ENCODE measurements around the gene IFITM10. TPM values are rescaled to one million over a fixed set of nuclear protein-coding genes. Genes with fewer than 3 reads are reported as not detected.
"Not testable (repeated sequence)": the region's sequence is repeated elsewhere in the genome, so short reads cannot be mapped to it uniquely, and the experiment has no call there.

IFITM10 gene
- total RNA-seq, 8 experiments from 2014 or later: 0.31 to 3.1 (median 0.73) TPM

DNA sequence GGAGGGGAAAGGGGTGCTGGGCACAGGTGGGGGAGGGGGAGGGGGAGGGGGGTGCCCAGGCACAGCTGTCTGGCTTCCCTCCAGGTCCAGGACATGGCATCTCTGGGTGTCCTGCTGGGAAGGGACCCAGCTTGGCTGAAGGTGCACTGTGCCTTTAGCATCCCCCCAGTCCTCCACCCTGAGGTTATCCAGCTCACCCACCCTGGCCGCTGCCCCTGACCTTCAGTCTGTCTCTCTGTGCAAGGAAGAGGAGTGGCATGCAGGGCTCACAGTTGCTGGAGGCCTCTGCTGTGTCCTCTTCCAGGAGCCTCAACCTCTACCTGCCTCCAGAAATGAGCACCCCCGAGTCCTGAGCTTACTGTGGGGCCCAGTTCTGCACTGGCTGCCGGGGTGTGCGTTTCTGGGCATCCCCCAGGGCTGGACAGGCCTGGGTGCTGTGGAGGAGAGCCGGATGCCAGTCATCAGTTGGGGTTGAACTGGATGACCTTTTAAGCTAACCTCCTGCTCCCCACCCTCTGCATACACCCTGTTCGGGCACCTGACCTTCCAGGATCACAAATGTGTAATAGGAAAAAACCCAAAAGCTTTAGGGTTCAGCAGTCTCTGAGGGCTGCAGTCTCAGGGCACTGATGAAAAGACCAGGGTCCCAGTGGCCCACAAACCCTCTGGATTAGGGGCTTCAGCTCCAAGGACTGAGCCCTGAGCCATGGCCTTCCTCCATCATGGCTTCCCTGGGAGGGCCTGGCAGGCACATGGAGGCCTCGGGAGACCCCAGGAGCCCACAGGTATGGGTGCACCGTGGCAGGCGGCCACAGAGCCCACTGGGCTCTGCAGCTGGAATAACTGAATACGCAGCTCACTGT lies 23.0 kb upstream of the IFITM10 start:
- no peak for ATAC-seq (replicated peaks in 6 of 8)
- WGBS, 10 experiments: 67 to 100% (median 83%) methylated on average over 1 to 3 of the region's 10 CpGs; no CpG with 5 or more reads in 3 of the 10 experiments
- no peak overlapping the region for H3K4me3 ChIP-seq
- in situ Hi-C loops (cut with MboI; ENCODE audit: low pct_unique_long_range_greater_than_20kb in 2 of 9, low sequenced_read_pairs in 9 of 9, unreplicated experiment in 9 of 9): no loop called here
- no peak overlapping the region for H3K27ac ChIP-seq
- peaks cover 3 to 6% of the 10 kb centered on the region in 2 donors for H3K4me1 ChIP-seq (replicated peaks in 1 of 2)

GRCh38 chr11:1772270-1773130 lies 22.1 kb upstream of the IFITM10 start:
- WGBS, 10 experiments: 0 to 80% (median 33%) methylated on average over 1 to 3 of the region's 15 CpGs; no CpG with 5 or more reads in 1 of the 10 experiments
- Histone ChIP-seq H3K27ac (no peak overlapping the region), H3K4me1 (replicated peaks in 1 of 2) (peaks cover 3 to 6% of the 10 kb centered on the region in 2 donors), H3K4me3 (no peak overlapping the region)
- in situ Hi-C loops (cut with MboI; ENCODE audit: low pct_unique_long_range_greater_than_20kb in 2 of 9, low sequenced_read_pairs in 9 of 9, unreplicated experiment in 9 of 9): no loop called here
- peak; percentile 96 to 99 (median 97) for ATAC-seq (replicated peaks in 6 of 8)

DNA sequence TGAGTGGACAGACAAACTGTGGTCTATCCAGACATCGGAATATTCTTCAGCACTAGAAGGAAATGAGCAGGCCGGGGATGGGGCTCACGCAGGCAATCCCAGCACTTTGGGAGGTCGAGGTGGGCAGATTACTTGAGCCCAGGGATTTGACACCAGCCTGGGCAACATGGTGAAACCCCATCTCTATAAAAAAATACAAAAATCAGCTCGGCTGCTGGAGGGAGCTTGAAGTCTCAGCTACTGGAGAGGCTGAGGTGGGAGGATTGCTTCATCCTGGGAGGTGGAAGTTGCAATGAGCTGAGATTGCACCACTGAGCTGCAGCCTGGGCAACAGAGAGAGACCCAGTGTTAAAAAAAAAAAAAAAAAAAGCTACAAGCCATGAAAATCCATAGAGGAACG lies 21.3 kb upstream of the IFITM10 start:
- in situ Hi-C loops (cut with MboI; ENCODE audit: low pct_unique_long_range_greater_than_20kb in 2 of 9, low sequenced_read_pairs in 9 of 9, unreplicated experiment in 9 of 9): no loop called here
- Histone ChIP-seq H3K4me1 (replicated peaks in 1 of 2) (peaks cover 3 to 6% of the 10 kb centered on the region in 2 donors), H3K27ac (no peak overlapping the region), H3K4me3 (no peak overlapping the region)
- peak in 2 of 8 experiments; percentile 17 to 26 for ATAC-seq (replicated peaks in 6 of 8)
- 54 to 100% (median 73%) methylated on average over 1 to 3 of the region's 6 CpGs; no CpG with 5 or more reads in 2 of the 10 experiments for WGBS, 10 experiments

- ATAC-seq (replicated peaks in 6 of 8): no peak
- Histone ChIP-seq H3K4me1 (replicated peaks in 1 of 2) (peaks cover 3 to 6% of the 10 kb centered on the region in 2 donors), H3K4me3 (no peak overlapping the region), H3K27ac (no peak overlapping the region)
- in situ Hi-C loops (cut with MboI; ENCODE audit: low pct_unique_long_range_greater_than_20kb in 2 of 9, low sequenced_read_pairs in 9 of 9, unreplicated experiment in 9 of 9): no loop called here
- WGBS, 10 experiments: 80 to 98% (median 88%) methylated on average over 1 to 17 of the region's 18 CpGs; no CpG with 5 or more reads in 1 of the 10 experiments
Observed at GRCh38 chr11:1771273-1771672, 20.9 kb upstream of the IFITM10 start.

GRCh38 chr11:1770528-1770927 lies 20.1 kb upstream of the IFITM10 start:
- Histone ChIP-seq H3K27ac (no peak overlapping the region), H3K4me1 (replicated peaks in 1 of 2) (peaks cover 3 to 6% of the 10 kb centered on the region in 2 donors), H3K4me3 (no peak overlapping the region)
- in situ Hi-C loops (cut with MboI; ENCODE audit: low pct_unique_long_range_greater_than_20kb in 2 of 9, low sequenced_read_pairs in 9 of 9, unreplicated experiment in 9 of 9): no loop called here
- WGBS, 10 experiments: 20 to 100% (median 47%) methylated on average over 1 to 5 of the region's 5 CpGs; no CpG with 5 or more reads in 2 of the 10 experiments
- ATAC-seq (replicated peaks in 6 of 8): no peak

GRCh38 chr11:1770061-1770460 lies 19.7 kb upstream of the IFITM10 start:
- H3K4me3 ChIP-seq: no peak overlapping the region
- in situ Hi-C loops (cut with MboI; ENCODE audit: low pct_unique_long_range_greater_than_20kb in 2 of 9, low sequenced_read_pairs in 9 of 9, unreplicated experiment in 9 of 9): no loop called here
- no peak overlapping the region for H3K27ac ChIP-seq
- ATAC-seq (replicated peaks in 6 of 8): no peak
- 88 to 100% (median 100%) methylated on average over 1 to 4 of the region's 7 CpGs; no CpG with 5 or more reads in 7 of the 10 experiments for WGBS, 10 experiments
- H3K4me1 ChIP-seq (replicated peaks in 1 of 2): peaks cover 3 to 6% of the 10 kb centered on the region in 2 donors

GRCh38 chr11:1769304-1769936 lies 19.0 kb upstream of the IFITM10 start:
- 40 to 100% (median 83%) methylated on average over 1 to 8 of the region's 9 CpGs; no CpG with 5 or more reads in 2 of the 10 experiments for WGBS, 10 experiments
- H3K27ac ChIP-seq; H3K4me1 ChIP-seq (replicated peaks in 1 of 2); H3K4me3 ChIP-seq; in situ Hi-C loops (cut with MboI; ENCODE audit: low pct_unique_long_range_greater_than_20kb in 2 of 9, low sequenced_read_pairs in 9 of 9, unreplicated experiment in 9 of 9); ATAC-seq (replicated peaks in 6 of 8): not testable (repeated sequence)

DNA sequence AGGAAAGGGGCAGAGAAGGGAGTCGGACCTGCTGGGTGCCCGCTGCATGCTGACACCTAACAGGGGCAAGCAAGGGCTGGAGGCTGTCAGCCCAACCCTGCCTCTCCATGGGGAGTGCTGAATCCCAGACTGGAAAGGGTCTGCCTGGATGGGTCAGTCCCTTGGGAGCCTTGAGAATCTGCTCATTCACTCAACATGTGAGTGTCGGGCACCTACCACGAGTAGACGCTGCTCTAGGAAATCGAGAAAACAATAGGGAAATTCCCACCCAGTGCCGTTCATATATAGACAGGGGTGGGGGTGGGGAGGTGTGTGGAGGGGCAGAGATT lies 17.7 kb upstream of the IFITM10 start:
- Histone ChIP-seq H3K4me3 (no peak overlapping the region), H3K4me1 (replicated peaks in 1 of 2) (peaks cover 9 to 10% of the 10 kb centered on the region in 2 donors), H3K27ac (no peak overlapping the region)
- no peak for ATAC-seq (replicated peaks in 6 of 8)
- in situ Hi-C loops (cut with MboI; ENCODE audit: low pct_unique_long_range_greater_than_20kb in 2 of 9, low sequenced_read_pairs in 9 of 9, unreplicated experiment in 9 of 9): no loop called here
- WGBS, 10 experiments: 92 to 100% (median 100%) methylated on average over 1 to 2 of the region's 7 CpGs; no CpG with 5 or more reads in 7 of the 10 experiments

DNA sequence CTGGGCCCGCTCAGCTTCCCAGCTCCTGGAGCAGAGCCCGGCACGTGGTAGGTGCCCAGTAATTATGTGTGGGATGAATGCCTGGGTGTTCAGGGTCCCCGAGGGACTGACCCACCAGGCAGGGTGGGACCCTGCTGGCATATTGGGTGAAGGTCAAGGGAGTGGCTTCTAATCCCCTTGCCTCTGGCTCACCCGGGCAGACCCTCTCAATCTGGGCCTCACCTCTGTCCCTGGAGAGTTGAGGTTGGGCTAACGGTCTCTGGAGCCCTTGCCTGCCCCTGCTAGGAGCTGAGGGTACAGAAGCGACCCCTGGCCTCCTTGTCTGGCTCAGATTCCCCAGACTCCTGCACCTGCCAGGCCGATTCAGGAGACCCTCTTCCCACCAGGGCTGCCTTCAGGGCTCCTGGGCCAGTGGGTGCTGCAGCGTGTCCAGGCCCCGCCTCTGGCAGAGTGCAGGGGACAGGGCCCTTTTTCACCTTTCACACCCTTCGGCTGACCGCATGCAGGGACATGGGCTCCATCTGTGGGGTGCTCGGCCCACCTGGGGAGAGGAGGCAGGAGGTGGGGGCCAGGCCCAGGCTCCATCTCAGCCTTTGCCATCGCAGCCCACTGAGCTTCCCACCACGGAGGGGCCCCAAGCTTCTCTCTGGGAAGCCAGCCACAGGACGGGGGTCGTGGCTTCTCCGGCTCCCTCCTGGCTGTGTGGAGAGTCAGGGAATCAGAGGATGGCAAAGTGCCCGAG lies 17.2 kb upstream of the IFITM10 start:
- Histone ChIP-seq H3K4me3 (no peak overlapping the region), H3K27ac (no peak overlapping the region), H3K4me1 (replicated peaks in 1 of 2) (peaks cover 11 to 14% of the 10 kb centered on the region in 2 donors)
- ATAC-seq (replicated peaks in 6 of 8): no peak
- 46 to 93% (median 84%) methylated on average over 4 to 9 of the region's 19 CpGs; no CpG with 5 or more reads in 6 of the 10 experiments for WGBS, 10 experiments
- in situ Hi-C loops (cut with MboI; ENCODE audit: low pct_unique_long_range_greater_than_20kb in 2 of 9, low sequenced_read_pairs in 9 of 9, unreplicated experiment in 9 of 9): no loop called here

DNA sequence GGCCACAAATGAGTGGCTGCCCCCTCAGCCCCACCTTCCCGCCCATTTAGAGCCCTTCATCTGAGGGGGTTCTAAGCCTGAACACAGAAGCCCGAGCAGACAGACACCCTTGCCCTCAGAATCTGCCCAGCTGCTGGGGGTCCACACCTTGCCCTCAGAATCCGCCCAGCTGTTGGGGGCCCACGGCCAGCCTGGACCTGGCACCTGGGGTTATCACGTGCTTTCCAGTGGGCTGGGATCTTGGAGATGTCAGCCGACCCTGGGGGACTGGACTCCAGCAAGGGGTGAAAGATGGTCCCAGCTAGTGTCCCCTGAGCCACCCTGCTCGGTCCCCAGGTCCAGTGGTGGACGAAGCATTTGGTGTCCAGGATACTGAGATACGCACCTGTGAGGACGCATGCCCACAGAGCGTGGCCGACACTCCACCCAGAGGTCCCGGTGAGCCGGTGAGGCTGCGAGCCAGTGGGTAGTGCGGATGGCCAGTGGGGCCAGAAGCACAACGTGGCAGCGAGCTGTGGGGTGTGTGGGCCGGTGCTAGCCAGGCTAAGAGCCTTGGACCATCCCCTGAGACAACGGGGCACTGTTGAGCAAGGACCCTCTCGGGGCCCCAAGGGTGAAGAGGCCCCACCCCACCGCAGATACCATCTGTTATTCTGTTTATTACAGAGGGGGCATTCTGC lies 16.5 kb upstream of the IFITM10 start:
- H3K27ac ChIP-seq: no peak overlapping the region
- 47 to 94% (median 87%) methylated on average over 3 to 6 of the region's 22 CpGs; no CpG with 5 or more reads in 7 of the 10 experiments for WGBS, 10 experiments
- no peak for ATAC-seq (replicated peaks in 6 of 8)
- peaks cover 8 to 14% of the 10 kb centered on the region in 2 donors for H3K4me1 ChIP-seq (replicated peaks in 1 of 2)
- in situ Hi-C loops (cut with MboI; ENCODE audit: low pct_unique_long_range_greater_than_20kb in 2 of 9, low sequenced_read_pairs in 9 of 9, unreplicated experiment in 9 of 9): no loop called here
- no peak overlapping the region for H3K4me3 ChIP-seq

- Histone ChIP-seq H3K4me3 (no peak overlapping the region), H3K4me1 (replicated peaks in 1 of 2) (peaks cover 8 to 14% of the 10 kb centered on the region in 2 donors), H3K27ac (no peak overlapping the region)
- in situ Hi-C loops (cut with MboI; ENCODE audit: low pct_unique_long_range_greater_than_20kb in 2 of 9, low sequenced_read_pairs in 9 of 9, unreplicated experiment in 9 of 9): no loop called here
- 73 to 94% (median 88%) methylated on average over 1 to 6 of the region's 28 CpGs; no CpG with 5 or more reads in 3 of the 10 experiments for whole genome bisulfite sequencing, 10 experiments
- ATAC-seq (replicated peaks in 6 of 8): no peak
Observed at GRCh38 chr11:1765871-1766718, 15.7 kb upstream of the IFITM10 start.

Measured in motor neuron (in vitro differentiated cells).